ENCODE data around the gene POLR1D.

Gene POLR1D

GRCh38 chr13:27636589-27637288, 15.0 kb downstream of the POLR1D start:
- Mint-ChIP-seq H3K27ac (peak overlapping the region; percentile 60), H3K27me3 (no peaks in the 10 kb centered on the region), H3K4me3 (no peak overlapping the region), H3K4me1 (peaks cover 16% of the 10 kb centered on the region), H3K36me3 (peaks cover 16% of the 10 kb centered on the region), H3K9me3 (no peaks in the 10 kb centered on the region)
- DNase-seq (ENCODE audit: low spot score in 2 of 2), result no peak
- no peak for ATAC-seq (ENCODE audit: low read depth)

- ATAC-seq (ENCODE audit: low read depth), result no peak
- Mint-ChIP-seq H3K4me3 (no peak overlapping the region), H3K27ac (peak overlapping the region; percentile 60), H3K27me3 (no peaks in the 10 kb centered on the region), H3K4me1 (peaks cover 19% of the 10 kb centered on the region), H3K36me3 (peaks cover 12% of the 10 kb centered on the region), H3K9me3 (no peaks in the 10 kb centered on the region)
- DNase-seq (ENCODE audit: low spot score in 2 of 2), result no peak
These were observed 15.6 kb downstream of the POLR1D start for GRCh38 chr13:27637289-27637626.

GRCh38 chr13:27638001-27638400, 16.3 kb downstream of the POLR1D start:
- Mint-ChIP-seq H3K4me1 (peaks cover 22% of the 10 kb centered on the region), H3K27ac (no peak overlapping the region), H3K4me3 (no peak overlapping the region), H3K36me3 (peaks cover 9% of the 10 kb centered on the region), H3K27me3 (no peaks in the 10 kb centered on the region), H3K9me3 (no peaks in the 10 kb centered on the region)
- ATAC-seq (ENCODE audit: low read depth) (no peak), DNase-seq (ENCODE audit: low spot score in 2 of 2) (no peak)

GRCh38 chr13:27638521-27638920, 16.8 kb downstream of the POLR1D start:
- DNase-seq (ENCODE audit: low spot score in 2 of 2), result no peak
- Mint-ChIP-seq H3K4me3 (no peak overlapping the region), H3K27ac (no peak overlapping the region), H3K36me3 (peaks cover 9% of the 10 kb centered on the region), H3K9me3 (no peaks in the 10 kb centered on the region), H3K4me1 (peaks cover 25% of the 10 kb centered on the region), H3K27me3 (no peaks in the 10 kb centered on the region)
- ATAC-seq (ENCODE audit: low read depth), result no peak

GRCh38 chr13:27639186-27639585, 17.5 kb downstream of the POLR1D start:
- H3K4me1 Mint-ChIP-seq, result peaks cover 24% of the 10 kb centered on the region

GRCh38 chr13:27641711-27642502, 20.2 kb downstream of the POLR1D start:
- Mint-ChIP-seq H3K27me3 (no peaks in the 10 kb centered on the region), H3K36me3 (peaks cover 8% of the 10 kb centered on the region), H3K4me1 (peaks cover 32% of the 10 kb centered on the region), H3K9me3 (peaks cover 1% of the 10 kb centered on the region), H3K4me3 (no peak overlapping the region), H3K27ac (no peak overlapping the region)
- DNase-seq (ENCODE audit: low spot score in 2 of 2), result no peak
- no peak for ATAC-seq (ENCODE audit: low read depth)

More at GRCh38 chr13:27639186-27639585, 17.5 kb downstream of the POLR1D start:
- ATAC-seq (ENCODE audit: low read depth) (no peak), DNase-seq (ENCODE audit: low spot score in 2 of 2) (no peak)
- Mint-ChIP-seq H3K4me3 (no peak overlapping the region), H3K9me3 (no peaks in the 10 kb centered on the region), H3K27ac (no peak overlapping the region), H3K27me3 (no peaks in the 10 kb centered on the region), H3K36me3 (peaks cover 6% of the 10 kb centered on the region)

GRCh38 chr13:27643334-27644132, 21.8 kb downstream of the POLR1D start:
- peaks cover 11% of the 10 kb centered on the region for H3K36me3 Mint-ChIP-seq
- H3K27me3 Mint-ChIP-seq, result no peaks in the 10 kb centered on the region
- peaks cover 1% of the 10 kb centered on the region for H3K9me3 Mint-ChIP-seq
- DNase-seq (ENCODE audit: low spot score in 2 of 2), result no peak
- ATAC-seq (ENCODE audit: low read depth), result no peak
- peaks cover 29% of the 10 kb centered on the region for H3K4me1 Mint-ChIP-seq
- no peak overlapping the region for H3K4me3 Mint-ChIP-seq
- no peak overlapping the region for H3K27ac Mint-ChIP-seq

- Mint-ChIP-seq H3K4me1 (peaks cover 27% of the 10 kb centered on the region), H3K9me3 (peaks cover 1% of the 10 kb centered on the region), H3K27me3 (no peaks in the 10 kb centered on the region), H3K36me3 (peaks cover 17% of the 10 kb centered on the region), H3K27ac (no peak overlapping the region), H3K4me3 (no peak overlapping the region)
- DNase-seq (ENCODE audit: low spot score in 2 of 2) (no peak), ATAC-seq (ENCODE audit: low read depth) (no peak)
These were observed 22.6 kb downstream of the POLR1D start for GRCh38 chr13:27644302-27644701.

GRCh38 chr13:27650312-27650711, 28.6 kb downstream of the POLR1D start:
- DNase-seq (ENCODE audit: low spot score in 2 of 2), result no peak
- Mint-ChIP-seq H3K27me3 (no peaks in the 10 kb centered on the region), H3K27ac (no peak overlapping the region), H3K4me3 (no peak overlapping the region), H3K9me3 (peaks cover 5% of the 10 kb centered on the region), H3K4me1 (peaks cover 6% of the 10 kb centered on the region), H3K36me3 (peaks cover 36% of the 10 kb centered on the region)
- ATAC-seq (ENCODE audit: low read depth), result no peak

GRCh38 chr13:27654059-27654458, 32.4 kb downstream of the POLR1D start:
- ATAC-seq (ENCODE audit: low read depth), result no peak
- H3K27ac Mint-ChIP-seq, result no peak overlapping the region
- DNase-seq (ENCODE audit: low spot score in 2 of 2), result no peak
- H3K4me1 Mint-ChIP-seq, result peaks cover 5% of the 10 kb centered on the region
- peaks cover 28% of the 10 kb centered on the region for H3K36me3 Mint-ChIP-seq
- H3K9me3 Mint-ChIP-seq, result peaks cover 4% of the 10 kb centered on the region
- H3K4me3 Mint-ChIP-seq, result no peak overlapping the region
- H3K27me3 Mint-ChIP-seq, result no peaks in the 10 kb centered on the region

GRCh38 chr13:27654816-27655215, 33.1 kb downstream of the POLR1D start:
- no peak overlapping the region for H3K27ac Mint-ChIP-seq
- H3K4me3 Mint-ChIP-seq, result no peak overlapping the region
- H3K9me3 Mint-ChIP-seq, result peaks cover 3% of the 10 kb centered on the region
- no peak for DNase-seq (ENCODE audit: low spot score in 2 of 2)
- peaks cover 5% of the 10 kb centered on the region for H3K4me1 Mint-ChIP-seq
- no peak for ATAC-seq (ENCODE audit: low read depth)
- peaks cover 24% of the 10 kb centered on the region for H3K36me3 Mint-ChIP-seq
- H3K27me3 Mint-ChIP-seq, result no peaks in the 10 kb centered on the region

- H3K4me3 Mint-ChIP-seq, result no peak overlapping the region
- DNase-seq (ENCODE audit: low spot score in 2 of 2), result no peak
- H3K9me3 Mint-ChIP-seq, result no peaks in the 10 kb centered on the region
- no peaks in the 10 kb centered on the region for H3K27me3 Mint-ChIP-seq
- no peak overlapping the region for H3K27ac Mint-ChIP-seq
- ATAC-seq (ENCODE audit: low read depth), result no peak
- peaks cover 7% of the 10 kb centered on the region for H3K4me1 Mint-ChIP-seq
- H3K36me3 Mint-ChIP-seq, result peaks cover 16% of the 10 kb centered on the region
These were observed 36.0 kb downstream of the POLR1D start for GRCh38 chr13:27657724-27658123.

GRCh38 chr13:27658546-27658945, 36.9 kb downstream of the POLR1D start:
- H3K4me1 Mint-ChIP-seq, result peaks cover 7% of the 10 kb centered on the region
- ATAC-seq (ENCODE audit: low read depth) (no peak), DNase-seq (ENCODE audit: low spot score in 2 of 2) (no peak)
- no peaks in the 10 kb centered on the region for H3K27me3 Mint-ChIP-seq
- peaks cover 14% of the 10 kb centered on the region for H3K36me3 Mint-ChIP-seq
- no peak overlapping the region for H3K27ac Mint-ChIP-seq
- H3K4me3 Mint-ChIP-seq, result no peak overlapping the region
- no peaks in the 10 kb centered on the region for H3K9me3 Mint-ChIP-seq
